Stomach (tissue), 4 donors: ENCODE data around the gene XIAP.

Source experiments
- CTCF ChIP-seq, 7 experiments: fragments of 450-650 bp in 4 of 7; fragments of 200-600 bp in 3 of 7; sonication (generic) in 3 of 7; IDR thresholded peaks; one replicate each; pipeline ENCODE4 v1.5.1; 2016 to 2019; ENCODE audit warnings: antibody characterized with exemption in 7 of 7, control low read depth in 2 of 7, mild to moderate bottlenecking in 1 of 7
- POLR2A ChIP-seq, 4 donors: fragments of 450-650 bp; IDR thresholded peaks; one replicate each; pipeline ENCODE4 v1.6.1; 2016; ENCODE audit warnings: antibody characterized with exemption in 4 of 4, control low read depth in 2 of 4, mild to moderate bottlenecking in 1 of 4, moderate library complexity in 1 of 4

DNA sequence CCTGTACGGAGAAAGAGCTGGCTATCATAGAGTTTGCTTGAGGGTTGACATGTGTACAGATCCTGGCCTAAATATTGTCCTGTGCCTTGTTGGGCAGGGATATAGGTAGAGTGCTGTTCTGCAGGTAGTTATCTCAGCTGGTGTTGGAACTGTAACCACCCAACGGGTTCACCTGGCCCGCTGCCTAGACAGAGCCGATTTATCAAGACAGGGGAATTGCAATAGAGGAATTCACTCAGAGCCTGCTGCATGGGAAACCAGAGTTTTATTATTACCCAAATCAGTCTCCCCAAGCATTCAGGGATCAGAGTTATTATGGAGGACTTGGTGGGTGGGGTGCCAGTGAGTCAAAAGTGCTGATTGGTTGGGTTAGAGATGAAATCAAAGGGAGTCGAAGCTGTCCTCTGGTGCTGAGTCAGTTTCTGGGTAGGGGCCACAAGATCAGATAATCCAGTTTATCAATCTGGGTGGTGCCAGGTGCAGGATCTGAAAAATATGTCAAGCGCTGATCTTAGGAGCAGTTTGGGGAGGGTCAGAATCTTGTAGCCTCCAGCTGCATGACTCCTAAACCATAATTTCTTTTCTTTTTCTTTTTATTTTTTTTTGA, 42.5 kb upstream of the XIAP start:
- TF ChIP-seq CTCF (IDR thresholded peaks at IDR 0.05) (no peak), POLR2A (IDR thresholded peaks at IDR 0.05) (no peak)
